Retina (tissue), 1 donor: ENCODE results near the gene GATA3.
A peak's percentile ranks its signal among the peaks of the same experiment; 100 is the strongest.
"Not testable (repeated sequence)": the region's sequence is repeated elsewhere in the genome, so short reads cannot be mapped to it uniquely, and the experiment has no call there.

Experiments
- DNase-seq: peaks from one replicate; pipeline ENCODE4 v3.0.0-alpha.2; 2016

The GATA3 gene

GRCh38 chr10:8054494-8055407 lies at the start of gene GATA3:
GATA3 (plus strand) TSS chr10:8054688; CDS start chr10:8055656, 968 bp downstream.
- peak; percentile 78 for DNase-seq

DNA sequence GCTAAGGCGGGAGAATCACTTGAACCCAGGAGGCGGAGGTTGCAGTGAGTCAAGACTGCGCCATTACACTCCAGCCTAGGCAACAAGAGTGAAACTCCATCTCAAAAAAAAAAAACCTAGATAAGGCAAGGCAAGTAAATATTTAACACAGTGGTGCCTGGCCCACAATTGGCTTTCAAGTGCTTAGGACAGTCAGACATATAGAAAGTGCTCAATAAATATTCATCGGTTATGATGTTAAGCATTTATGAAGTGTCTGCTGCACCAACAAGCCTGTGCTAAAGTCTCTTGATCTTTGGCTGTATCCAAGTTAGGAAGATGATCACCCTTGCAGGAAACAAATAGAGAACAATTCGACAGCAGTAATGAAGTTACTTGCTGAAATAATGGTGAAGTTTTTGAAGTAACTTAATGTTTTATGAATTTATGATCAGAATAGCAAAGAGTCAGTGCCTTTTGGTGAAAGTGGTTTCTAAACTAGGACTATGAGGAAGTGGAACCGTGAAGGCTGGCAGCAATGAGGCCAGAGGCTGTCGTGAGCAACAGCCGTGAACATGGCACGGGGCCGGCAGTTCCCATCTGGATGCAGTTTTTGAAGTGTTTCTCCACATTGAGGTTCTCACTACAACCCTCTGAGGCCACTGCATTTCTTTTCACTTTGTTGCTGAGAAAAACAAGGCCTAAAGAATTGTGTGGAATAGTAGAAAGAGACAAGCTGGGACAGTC lies 48.1 kb upstream of the GATA3 start:
- no peak for DNase-seq

GRCh38 chr10:8009031-8009430 lies 45.5 kb upstream of the GATA3 start:
- no peak for DNase-seq

DNA sequence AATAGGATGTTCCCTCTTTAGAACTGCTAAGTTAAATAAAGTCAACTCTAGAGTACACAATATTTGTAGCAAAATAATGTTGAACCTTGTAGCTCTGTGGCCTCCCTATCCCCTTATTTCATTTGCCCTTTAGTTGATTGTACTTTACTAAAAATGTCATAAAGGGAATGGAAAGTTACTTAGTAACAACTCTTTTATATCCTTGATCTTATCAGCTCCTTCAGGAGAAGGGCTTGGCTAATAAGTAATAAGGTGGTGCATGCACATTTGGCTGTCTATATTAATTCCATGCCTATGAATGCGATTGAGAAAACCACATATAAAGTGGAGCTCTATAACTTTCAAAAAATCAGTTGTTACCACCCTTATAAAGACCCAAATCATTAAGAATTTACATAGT lies 41.5 kb upstream of the GATA3 start:
- no peak for DNase-seq

DNA sequence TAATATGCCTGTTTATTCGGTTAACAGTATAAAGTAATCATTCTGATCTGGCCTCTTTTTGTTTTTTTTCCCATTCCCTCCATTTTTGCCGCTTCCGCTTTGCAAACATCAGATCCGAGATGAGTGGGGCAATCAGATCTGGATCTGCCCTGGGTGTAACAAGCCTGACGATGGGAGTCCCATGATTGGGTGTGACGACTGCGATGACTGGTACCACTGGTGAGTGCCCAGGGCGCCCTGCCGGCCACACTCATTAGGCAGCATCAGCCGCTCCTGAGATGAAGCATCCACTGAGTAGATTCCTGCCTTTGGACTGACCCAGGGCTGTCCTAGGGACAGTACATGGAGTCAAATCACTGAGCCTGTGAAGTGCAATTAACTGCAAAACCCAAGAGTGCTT lies 40.9 kb upstream of the GATA3 start:
- DNase-seq: no peak

- DNase-seq: no peak
Observed at GRCh38 chr10:8014649-8015048, 39.8 kb upstream of the GATA3 start.

DNA sequence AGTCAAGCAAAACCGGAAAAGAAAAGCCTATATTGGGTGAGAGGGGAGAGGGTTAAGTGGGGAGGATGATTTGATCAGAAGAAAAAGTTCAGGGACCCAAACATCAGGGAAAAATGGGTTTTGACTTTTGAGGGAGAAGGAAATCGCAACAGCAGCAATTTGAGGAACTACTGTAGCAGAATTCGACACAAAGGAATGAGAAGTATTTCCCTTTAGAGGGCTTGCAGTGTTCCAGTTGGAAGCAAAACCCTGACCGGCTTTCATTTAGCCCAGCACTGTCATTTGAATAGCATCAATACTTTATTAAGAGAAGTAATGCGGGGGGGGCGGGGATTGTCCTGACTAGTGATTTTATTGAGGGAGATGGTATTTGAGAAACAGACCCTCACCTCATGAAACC lies 37.2 kb upstream of the GATA3 start:
- no peak for DNase-seq

DNA sequence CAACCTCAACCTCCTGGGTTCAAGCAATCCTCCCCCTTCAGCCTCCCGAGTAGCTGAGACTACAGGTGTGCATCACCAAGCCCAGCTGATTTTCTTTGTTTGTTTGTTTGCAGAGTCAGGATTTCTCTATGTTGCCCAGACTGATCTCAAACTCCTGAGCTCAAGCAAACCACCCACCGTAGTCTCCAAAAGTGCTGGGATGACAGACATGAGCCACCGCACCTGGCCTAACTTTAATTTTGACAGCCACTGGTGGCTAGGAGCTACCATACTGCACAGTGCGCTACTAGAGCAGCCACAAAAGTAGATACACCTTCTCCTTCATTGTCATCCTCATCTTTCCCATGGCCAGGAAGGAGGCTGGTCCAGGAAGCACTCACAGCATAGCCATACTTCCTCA lies 31.2 kb upstream of the GATA3 start:
- DNase-seq: no peak

DNA sequence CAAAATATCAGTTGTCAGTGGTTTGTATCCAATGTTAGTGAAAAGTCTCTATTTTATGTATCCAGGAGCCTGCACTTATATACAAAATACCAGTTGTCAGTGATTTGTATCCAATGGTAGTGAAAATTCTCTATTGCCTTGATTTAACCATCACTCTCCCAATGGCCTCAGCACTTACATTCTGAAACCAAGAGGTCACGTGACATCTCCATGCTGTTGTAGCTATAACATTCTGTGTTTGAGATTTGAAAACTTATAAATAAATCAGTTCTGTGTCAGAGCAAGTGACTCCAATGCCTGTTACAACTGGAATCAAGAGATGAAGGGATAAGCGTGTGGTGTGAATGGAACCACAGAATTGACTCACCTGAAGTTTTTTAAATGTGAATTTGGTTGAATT lies 30.6 kb upstream of the GATA3 start:
- no peak for DNase-seq

GRCh38 chr10:8026349-8027259 lies 27.9 kb upstream of the GATA3 start:
- no peak for DNase-seq

- DNase-seq: not testable (repeated sequence)
Observed at GRCh38 chr10:8031211-8031610, 23.3 kb upstream of the GATA3 start.

DNA sequence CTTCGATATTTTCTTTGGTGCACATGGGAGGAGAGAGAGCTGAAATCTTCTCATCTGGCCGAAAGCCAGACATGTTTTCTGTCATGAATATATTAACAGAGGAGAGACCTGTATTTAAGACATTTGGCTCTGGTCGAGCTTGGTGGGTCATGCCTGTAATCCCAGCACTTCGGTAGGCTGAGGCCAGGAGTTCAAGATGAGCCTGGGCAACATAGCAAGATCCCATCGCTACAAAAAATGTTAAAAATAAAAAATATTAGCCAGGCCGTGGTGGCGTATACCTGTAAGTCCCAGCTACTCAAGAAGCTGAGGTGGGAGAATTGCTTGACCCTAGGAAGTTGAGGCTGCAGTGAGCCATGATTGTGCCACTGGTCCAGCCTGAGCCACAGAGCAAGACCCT lies 21.9 kb upstream of the GATA3 start:
- DNase-seq: no peak

DNA sequence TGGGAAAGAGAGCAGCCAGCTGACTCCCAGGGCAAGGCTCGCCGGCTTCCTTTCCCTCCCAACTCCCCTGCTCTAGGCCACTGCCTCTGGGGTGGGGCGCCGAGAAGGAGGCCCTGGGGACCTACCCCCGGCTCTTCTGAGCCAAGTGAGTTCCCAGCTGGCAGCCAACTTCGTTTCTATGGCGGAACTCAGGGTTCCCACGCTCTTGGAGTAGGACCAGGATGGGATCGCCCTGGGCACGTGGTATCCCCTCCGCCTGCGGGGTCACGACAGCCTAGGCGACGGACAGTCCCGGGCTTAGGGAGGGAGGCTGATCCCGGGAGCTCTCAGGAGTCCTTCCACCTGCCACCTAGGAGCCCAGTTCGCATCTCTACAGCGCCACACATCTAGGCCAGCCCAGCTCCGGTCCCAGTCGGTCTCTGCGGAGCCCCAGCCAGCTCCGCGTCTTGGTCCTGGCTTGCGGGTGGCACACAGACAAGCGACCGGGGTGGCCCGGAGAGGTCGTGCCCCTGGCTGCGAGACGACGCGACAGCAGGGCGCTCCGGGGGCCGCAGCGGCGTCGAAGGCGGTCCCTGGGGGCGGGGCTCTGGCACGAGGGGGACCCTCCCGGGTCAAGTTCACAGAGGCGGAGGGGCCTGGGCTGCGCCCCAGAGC lies 20.5 kb upstream of the GATA3 start:
- peak; percentile 75 for DNase-seq

DNA sequence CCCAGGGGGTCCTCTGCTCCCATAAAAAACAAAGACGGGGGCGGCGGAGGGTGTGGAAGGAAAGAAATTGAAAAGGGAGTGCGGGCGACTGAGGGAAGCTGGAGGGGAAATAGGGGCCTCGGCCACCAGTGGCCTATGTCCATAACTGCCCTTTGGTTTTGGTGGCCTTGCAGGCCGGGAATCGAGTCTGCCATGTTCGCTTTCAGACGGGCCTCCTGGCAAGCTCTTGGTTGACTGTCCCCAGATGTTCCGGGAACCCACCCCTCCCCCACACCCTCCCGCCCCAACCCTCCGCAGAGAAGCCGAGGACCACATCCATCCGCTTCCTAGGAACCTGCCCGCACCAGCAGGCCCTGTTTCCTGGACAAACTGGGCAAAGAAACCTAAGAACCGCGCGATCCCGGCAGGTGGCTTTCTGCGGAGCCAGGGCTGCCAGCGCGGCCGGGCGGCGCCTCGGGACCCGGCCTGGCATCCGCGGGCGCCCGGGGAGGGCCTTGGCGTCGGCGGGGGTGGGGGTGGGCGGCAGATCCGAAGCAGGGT lies 20.0 kb upstream of the GATA3 start:
- DNase-seq: no peak

DNA sequence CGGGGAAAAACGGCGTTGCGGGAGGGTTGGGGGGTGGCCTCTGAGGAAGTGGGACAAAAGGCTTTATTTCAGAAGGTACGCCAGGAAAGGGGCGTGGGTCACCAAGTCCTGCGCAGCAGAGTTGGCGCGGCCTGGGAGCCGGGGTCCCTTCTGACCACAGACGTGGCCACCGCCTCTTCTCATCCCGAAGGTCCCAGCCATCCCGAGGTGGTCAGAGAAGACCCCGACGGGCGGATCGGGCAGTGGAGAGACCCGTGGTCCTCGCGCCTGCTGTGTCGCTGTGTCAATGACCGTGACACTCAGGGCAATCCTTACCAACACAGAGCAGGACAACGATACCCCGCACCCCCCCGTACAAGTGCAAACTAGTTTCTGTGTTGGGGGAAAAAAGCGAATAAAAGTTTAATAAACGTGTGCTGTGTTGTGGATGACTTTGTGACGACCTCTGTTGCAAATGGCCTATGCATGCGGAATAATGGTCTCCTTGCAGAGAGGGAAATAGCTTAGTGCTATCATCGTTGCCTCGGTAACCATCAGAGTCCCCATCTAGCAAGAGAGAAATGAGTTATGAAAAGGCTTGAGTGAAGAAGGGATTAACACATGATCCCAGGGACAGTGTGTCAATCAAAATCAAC lies 19.4 kb upstream of the GATA3 start:
- peak; percentile 84 for DNase-seq

GRCh38 chr10:8035641-8036470 lies 18.6 kb upstream of the GATA3 start:
- DNase-seq: peak; percentile 73

DNA sequence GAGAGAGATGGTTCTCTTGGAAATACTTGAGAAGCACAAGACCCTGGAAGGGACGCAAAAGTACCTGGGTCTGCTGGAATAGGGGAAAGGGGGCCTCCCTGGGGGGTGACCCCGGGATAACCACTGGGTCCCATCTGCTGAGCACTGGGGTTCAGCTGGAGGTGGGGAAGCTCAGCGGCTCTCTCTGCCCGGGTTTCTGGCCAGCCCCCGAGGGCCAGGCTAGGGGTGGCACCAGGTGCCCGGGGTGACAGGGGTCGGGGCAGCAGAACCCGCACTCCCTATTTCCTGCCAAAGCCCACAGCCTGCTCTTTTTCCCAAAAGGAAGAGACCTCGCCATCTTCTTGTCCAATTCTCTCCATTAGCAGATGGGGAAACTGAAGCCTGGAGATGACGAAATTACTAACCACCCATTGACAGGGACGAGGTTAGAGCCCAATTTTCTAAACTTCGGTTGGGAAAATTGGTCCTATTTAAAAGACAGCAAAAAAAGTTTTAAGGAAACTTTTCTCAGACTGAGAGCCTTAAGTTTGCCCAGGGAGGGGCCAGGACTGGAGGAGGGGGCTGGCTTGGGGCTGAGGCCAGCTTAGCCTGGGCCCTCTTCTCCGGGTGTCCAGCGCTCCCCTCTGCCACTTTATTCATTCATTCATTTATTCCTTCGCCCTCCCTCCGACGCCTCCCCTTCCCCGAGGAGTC lies 17.8 kb upstream of the GATA3 start:
- DNase-seq: peak; percentile 18

GRCh38 chr10:8037199-8037801 lies 17.2 kb upstream of the GATA3 start:
- peak; percentile 63 for DNase-seq
